Renal cortical epithelial cell (primary cell): ENCODE data around the gene ZNF527. TPM values are rescaled to one million over a fixed set of nuclear protein-coding genes. Genes with fewer than 3 reads are reported as not detected.

Experiments
- total RNA-seq: library from RNA; depleted of rRNA; stranded (reverse); fragments of >200 nt; gene quantifications from 2 replicates; pipeline ENCODE4 v1.2.3, GENCODE V29; 2014

ZNF527 gene
- total RNA-seq, 1 donor from 2014 or later, result 8.1 TPM

Other genes starting within 250 kb of the ZNF527 start
- gene ZNF585A, start 198.4 kb upstream of the ZNF527 start, total RNA-seq, result 6.8 and 8.4 TPM in 2 replicates
- gene ZNF585B, start 160.6 kb upstream of the ZNF527 start, total RNA-seq, result 11.3 and 24.4 TPM in 2 replicates
- 6.6 and 6.8 TPM in 2 replicates for gene ZNF383, start 152.9 kb upstream of the ZNF527 start, total RNA-seq
- gene ZNF569, start 96.3 kb downstream of the ZNF527 start, total RNA-seq, result 4.7 and 9.7 TPM in 2 replicates
- 5.2 and 17.1 TPM in 2 replicates for gene ZNF570, start 98.3 kb downstream of the ZNF527 start, total RNA-seq
- gene ZNF793, start 135.8 kb downstream of the ZNF527 start, total RNA-seq, result 3.0 and 6.8 TPM in 2 replicates
- gene ZNF571, start 223.7 kb downstream of the ZNF527 start, total RNA-seq, result 1.9 and 11.6 TPM in 2 replicates
- 0.45 and 3.8 TPM in 2 replicates for gene ZNF540, start 223.8 kb downstream of the ZNF527 start, total RNA-seq